HL-60 (cell line): Measurements from ENCODE around the gene HNRNPA2B1.

Experiments
- DNase-seq, 2 experiments: peaks; one replicate each; pipeline ENCODE4 v3.0.0-alpha.2; 2010 to 2020; ENCODE audit warnings: low read depth in 1 of 2, low spot score in 1 of 2
- H3K27ac ChIP-seq: fragments of 250-450 bp; sonication (Bioruptor Pico); replicated peaks from 2 replicates; pipeline ENCODE4 v1.5.1; 2020; ENCODE audit warnings: mild to moderate bottlenecking, moderate library complexity
- H3K27me3 ChIP-seq: fragments of 250-450 bp; sonication (Bioruptor Pico); 2 replicates; pipeline ENCODE4 v1.5.1; 2021; ENCODE audit warnings: mild to moderate bottlenecking, moderate library complexity; ENCODE audit not compliant: insufficient read depth, poor library complexity, severe bottlenecking
- H3K4me3 ChIP-seq: replicated peaks from 2 replicates; pipeline ENCODE4 v1.5.1; 2011; ENCODE audit warnings: mild to moderate bottlenecking, control low read depth, low read length; ENCODE audit not compliant: insufficient read depth
- GABPA ChIP-seq: IDR thresholded peaks from 2 replicates; pipeline ENCODE4 v1.6.1; 2012; ENCODE audit warnings: low read depth
- POLR2AphosphoS5 ChIP-seq: IDR thresholded peaks from 2 replicates; pipeline ENCODE4 v1.6.1; 2012; ENCODE audit warnings: low read depth
- SPI1 ChIP-seq: IDR thresholded peaks from 2 replicates; pipeline ENCODE4 v1.6.1; 2012; ENCODE audit warnings: low read depth, mild to moderate bottlenecking, borderline replicate concordance
- TF ChIP-seq, protein P1 (sequence below): IDR thresholded peaks from 2 replicates; pipeline ENCODE4 v1.6.1; 2012; ENCODE audit warnings: low read depth; ENCODE audit not compliant: insufficient replicate concordance
- TF ChIP-seq, protein P2 (sequence below): IDR thresholded peaks from one replicate; pipeline ENCODE4 v1.5.1; 2011; ENCODE audit warnings: low read length, control low read depth, inconsistent platforms; ENCODE audit not compliant: insufficient read depth

The HNRNPA2B1 gene

DNA sequence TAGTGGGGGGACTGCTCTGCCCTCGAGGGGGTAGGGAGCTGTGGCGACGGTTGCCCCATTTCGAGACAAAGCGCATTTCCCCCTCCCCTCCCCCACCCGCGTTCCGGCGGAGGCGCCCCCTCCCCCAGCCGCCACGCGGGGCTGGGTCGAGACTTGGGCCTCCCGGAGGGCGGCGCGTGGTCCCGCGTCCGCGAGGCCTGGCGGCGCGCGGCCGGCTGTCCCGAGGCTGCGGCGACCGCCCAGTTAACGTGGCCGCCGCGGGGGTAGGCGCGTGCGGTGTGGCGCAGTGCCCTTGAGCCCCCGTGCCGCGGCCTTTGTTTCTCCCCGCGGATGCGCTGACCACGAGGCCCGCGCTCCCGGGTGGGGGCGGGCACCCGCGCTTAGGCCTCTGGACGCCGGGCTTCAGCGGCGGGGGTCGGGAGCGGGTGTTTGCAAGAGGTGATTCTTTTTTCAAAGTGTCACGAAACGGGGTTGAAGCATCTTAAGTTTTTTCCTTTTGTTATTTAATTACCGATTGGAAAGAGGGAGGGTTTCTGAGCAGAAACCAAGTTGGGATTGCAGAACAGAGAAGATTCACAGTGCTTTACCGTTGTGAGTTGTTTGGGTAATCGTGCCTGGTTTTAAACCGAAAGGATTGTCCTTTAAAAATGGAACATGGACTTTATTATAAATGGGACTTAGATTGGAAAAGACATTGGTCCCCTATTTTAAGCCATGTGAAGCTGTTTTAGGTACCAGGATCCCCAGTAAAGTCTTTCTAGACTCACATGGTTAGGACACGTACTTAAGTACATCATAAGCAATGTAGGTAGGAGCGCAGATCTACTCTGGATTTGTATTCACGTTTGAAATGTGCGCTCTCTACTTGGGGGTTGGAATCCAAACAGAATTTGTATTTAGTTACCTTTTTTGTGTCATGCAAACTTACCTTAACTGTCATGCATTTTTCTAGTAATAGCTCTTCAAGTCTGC, 1.8 kb upstream of the HNRNPA2B1 start:
- peak in 1 of 2 experiments; percentile 65 for DNase-seq
- H3K4me3 ChIP-seq: peak overlapping the region; percentile 60
- H3K27me3 ChIP-seq: no peaks in the 10 kb centered on the region
- peak overlapping the region; percentile 100 for H3K27ac ChIP-seq
- TF ChIP-seq, protein P1, sequence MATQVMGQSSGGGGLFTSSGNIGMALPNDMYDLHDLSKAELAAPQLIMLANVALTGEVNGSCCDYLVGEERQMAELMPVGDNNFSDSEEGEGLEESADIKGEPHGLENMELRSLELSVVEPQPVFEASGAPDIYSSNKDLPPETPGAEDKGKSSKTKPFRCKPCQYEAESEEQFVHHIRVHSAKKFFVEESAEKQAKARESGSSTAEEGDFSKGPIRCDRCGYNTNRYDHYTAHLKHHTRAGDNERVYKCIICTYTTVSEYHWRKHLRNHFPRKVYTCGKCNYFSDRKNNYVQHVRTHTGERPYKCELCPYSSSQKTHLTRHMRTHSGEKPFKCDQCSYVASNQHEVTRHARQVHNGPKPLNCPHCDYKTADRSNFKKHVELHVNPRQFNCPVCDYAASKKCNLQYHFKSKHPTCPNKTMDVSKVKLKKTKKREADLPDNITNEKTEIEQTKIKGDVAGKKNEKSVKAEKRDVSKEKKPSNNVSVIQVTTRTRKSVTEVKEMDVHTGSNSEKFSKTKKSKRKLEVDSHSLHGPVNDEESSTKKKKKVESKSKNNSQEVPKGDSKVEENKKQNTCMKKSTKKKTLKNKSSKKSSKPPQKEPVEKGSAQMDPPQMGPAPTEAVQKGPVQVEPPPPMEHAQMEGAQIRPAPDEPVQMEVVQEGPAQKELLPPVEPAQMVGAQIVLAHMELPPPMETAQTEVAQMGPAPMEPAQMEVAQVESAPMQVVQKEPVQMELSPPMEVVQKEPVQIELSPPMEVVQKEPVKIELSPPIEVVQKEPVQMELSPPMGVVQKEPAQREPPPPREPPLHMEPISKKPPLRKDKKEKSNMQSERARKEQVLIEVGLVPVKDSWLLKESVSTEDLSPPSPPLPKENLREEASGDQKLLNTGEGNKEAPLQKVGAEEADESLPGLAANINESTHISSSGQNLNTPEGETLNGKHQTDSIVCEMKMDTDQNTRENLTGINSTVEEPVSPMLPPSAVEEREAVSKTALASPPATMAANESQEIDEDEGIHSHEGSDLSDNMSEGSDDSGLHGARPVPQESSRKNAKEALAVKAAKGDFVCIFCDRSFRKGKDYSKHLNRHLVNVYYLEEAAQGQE: peak; percentile 4
- TF ChIP-seq, protein P2, sequence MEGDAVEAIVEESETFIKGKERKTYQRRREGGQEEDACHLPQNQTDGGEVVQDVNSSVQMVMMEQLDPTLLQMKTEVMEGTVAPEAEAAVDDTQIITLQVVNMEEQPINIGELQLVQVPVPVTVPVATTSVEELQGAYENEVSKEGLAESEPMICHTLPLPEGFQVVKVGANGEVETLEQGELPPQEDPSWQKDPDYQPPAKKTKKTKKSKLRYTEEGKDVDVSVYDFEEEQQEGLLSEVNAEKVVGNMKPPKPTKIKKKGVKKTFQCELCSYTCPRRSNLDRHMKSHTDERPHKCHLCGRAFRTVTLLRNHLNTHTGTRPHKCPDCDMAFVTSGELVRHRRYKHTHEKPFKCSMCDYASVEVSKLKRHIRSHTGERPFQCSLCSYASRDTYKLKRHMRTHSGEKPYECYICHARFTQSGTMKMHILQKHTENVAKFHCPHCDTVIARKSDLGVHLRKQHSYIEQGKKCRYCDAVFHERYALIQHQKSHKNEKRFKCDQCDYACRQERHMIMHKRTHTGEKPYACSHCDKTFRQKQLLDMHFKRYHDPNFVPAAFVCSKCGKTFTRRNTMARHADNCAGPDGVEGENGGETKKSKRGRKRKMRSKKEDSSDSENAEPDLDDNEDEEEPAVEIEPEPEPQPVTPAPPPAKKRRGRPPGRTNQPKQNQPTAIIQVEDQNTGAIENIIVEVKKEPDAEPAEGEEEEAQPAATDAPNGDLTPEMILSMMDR: no peak

DNA sequence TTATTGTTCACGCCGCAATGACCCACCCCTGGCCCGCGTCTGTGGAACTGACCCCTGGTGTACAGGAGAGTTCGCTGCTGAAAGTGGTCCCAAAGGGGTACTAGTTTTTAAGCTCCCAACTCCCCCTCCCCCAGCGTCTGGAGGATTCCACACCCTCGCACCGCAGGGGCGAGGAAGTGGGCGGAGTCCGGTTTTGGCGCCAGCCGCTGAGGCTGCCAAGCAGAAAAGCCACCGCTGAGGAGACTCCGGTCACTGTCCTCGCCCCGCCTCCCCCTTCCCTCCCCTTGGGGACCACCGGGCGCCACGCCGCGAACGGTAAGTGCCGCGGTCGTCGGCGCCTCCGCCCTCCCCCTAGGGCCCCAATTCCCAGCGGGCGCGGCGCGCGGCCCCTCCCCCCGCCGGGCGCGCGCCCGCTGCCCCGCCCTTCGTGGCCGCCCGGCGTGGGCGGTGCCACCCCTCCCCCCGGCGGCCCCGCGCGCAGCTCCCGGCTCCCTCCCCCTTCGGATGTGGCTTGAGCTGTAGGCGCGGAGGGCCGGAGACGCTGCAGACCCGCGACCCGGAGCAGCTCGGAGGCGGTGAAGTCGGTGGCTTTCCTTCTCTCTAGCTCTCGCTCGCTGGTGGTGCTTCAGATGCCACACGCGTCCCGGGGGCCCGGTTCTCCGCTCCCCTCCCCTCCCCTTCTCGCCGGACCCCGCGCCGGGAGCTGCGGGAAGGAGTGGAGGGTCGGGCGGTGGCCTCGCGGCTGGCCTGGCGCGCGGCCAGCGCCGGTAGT, 887 bp upstream of the HNRNPA2B1 start, which contains the start of gene CBX3:
TSS of gene CBX3 (plus strand) at position 499 of the 772 bp plus-strand sequence. CDS start 1,254 bp downstream, outside the sequence.
- H3K27ac ChIP-seq: peak within 1 kb of the TSS; percentile 100
- peak; percentile 90 to 96 for DNase-seq
- TF ChIP-seq, protein P1: peak; percentile 47
- TF ChIP-seq GABPA: no peak; the same call in 1 of the 2 replicates
- TF ChIP-seq SPI1: peak; percentile 66; the same call in 1 of the 2 replicates
- TF ChIP-seq POLR2AphosphoS5: peak; percentile 70
- TF ChIP-seq, protein P2: no peak
- H3K27me3 ChIP-seq: no peaks in the 10 kb centered on the region
- H3K4me3 ChIP-seq: peak within 1 kb of the TSS; percentile 77

DNA sequence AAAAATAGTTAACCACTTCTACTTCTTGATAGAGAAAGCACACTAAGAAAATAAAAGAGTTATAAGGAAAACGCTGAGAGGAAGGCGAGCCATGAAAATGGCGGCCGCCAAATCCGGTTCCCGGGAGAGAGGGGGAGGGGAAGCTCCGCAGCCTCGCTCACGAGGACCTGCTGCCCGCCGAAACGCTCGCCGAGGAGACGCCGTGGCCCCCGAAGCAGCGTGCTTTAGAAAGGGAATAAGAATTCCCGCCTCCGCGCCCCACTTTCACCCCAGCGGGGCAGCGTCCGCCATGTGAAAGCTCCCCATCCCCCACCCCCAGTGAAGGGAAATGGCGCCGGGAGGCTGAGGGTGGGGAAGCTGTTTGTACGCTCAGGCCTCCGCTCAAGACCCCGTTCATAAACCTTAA, 505 bp downstream of the HNRNPA2B1 start:
- no peak for TF ChIP-seq GABPA
- TF ChIP-seq POLR2AphosphoS5: no peak
- TF ChIP-seq, protein P2: no peak
- TF ChIP-seq, protein P1: no peak
- TF ChIP-seq SPI1: peak; percentile 18; the same call in 1 of the 2 replicates
- peak overlapping the region; percentile 100 for H3K27ac ChIP-seq
- no peaks in the 10 kb centered on the region for H3K27me3 ChIP-seq
- H3K4me3 ChIP-seq: peak overlapping the region; percentile 77
- peak in 1 of 2 experiments; percentile 57 for DNase-seq
